Measurements from ENCODE around the gene TAF5L.
"Not testable (repeated sequence)": the region's sequence is repeated elsewhere in the genome, so short reads cannot be mapped to it uniquely, and the experiment has no call there.

Gene TAF5L

DNA sequence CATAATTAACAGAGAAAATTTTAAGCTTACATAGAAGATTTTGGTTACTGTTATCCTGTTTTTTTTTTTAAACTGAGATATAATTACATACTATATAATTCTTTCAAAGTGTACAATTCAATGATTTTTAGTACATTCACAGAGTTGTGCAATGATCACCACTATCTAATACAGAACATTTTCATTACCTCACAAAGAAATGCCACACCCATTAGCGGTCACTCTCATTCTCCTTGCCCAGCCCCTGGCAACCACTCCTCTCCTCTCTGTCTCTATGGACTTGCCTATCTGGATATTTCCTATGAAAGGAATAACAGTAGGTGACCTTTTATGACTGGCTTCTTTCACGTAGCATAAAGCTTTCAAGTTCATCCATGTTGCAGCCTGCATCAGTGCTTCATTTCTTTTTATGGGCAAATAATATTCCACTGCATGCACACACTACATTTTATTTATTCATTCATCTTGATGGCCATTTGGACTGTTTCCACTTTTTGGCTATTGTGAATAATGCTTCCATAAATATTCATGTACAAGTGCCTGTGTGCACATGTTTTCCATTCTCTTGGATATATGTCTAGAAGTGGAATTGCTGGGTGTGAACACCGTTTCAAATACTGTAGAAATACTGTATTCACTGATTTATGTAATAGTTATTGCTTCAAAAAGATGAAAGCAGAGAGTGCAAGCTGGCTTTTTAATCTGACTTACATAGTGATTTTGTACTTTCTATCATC is 26.5 kb downstream of the TAF5L start:
- DNase-seq, result no peak

DNA sequence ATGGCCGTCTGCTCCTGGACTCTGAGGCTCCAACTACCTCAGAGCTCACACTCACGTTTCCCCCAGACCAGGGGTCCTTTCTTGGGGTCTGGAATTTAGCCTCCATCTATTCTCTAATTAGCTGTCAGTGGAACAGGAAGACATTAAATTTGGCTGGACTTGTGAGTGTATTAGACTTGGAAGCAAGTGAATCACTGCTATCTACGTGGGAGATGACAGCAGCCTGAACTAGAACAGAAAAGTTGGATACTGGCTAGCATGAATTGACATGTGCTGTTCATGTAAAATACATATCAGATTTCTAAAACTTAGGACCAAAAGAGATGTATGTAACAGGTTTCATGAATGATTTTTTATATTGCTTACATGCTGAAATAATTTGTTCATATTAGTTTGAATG is 28.0 kb downstream of the TAF5L start:
- no peak for DNase-seq

DNA sequence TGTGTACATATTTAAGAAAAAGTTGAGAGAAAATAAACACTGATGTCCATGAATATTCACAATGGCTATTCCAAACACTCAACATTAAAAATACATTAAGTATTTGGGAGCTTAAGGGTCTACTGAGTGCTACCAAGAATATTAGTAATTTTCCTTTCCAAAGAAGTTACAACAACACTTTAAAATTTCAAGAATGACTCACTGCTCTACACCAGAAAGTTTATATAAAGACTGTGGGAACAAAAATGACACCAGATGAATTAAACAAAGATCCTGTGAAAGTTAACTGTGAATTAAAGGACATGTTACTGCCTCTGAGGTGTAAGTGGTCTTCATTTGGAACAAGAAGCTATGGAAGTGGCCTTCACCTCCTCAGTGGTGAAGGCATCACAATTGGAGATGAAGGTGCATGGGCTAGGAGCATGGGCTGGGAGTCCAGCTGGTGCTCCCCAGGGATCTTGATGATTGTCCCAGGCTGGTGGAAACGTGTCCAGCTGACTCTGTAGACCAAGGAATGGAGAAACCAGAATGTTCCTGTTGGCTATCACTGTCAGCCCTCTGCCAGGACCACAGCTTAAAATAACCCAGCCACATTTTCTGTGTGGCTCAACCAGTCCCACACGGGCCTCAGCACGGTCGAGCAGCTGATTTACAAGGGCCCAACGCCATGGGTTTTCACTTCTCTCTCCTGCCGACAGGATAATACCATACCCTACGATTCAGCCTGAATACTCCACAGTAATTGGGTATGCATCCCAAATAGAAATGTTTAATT is 28.8 kb downstream of the TAF5L start:
- no peak for DNase-seq

DNA sequence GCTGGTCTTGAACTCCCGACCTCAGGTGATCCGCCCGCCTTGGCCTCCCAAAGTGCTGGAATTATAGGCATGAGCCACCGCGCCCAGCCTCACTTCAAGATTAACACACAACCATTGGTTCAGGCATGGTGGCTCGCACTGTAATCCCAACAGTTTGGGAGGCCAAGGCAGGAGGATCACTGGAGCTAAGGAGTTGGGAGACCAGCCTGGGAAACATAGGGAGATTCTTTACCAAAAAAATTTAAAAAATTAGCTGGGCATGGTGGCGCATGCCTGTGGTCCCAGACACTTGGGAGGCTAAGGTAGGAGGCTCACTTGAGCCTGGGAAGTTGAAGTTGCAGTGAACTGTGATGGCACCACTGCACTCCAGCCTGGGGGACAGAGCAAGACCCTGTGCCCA is 30.0 kb downstream of the TAF5L start:
- not testable (repeated sequence) for DNase-seq

DNA sequence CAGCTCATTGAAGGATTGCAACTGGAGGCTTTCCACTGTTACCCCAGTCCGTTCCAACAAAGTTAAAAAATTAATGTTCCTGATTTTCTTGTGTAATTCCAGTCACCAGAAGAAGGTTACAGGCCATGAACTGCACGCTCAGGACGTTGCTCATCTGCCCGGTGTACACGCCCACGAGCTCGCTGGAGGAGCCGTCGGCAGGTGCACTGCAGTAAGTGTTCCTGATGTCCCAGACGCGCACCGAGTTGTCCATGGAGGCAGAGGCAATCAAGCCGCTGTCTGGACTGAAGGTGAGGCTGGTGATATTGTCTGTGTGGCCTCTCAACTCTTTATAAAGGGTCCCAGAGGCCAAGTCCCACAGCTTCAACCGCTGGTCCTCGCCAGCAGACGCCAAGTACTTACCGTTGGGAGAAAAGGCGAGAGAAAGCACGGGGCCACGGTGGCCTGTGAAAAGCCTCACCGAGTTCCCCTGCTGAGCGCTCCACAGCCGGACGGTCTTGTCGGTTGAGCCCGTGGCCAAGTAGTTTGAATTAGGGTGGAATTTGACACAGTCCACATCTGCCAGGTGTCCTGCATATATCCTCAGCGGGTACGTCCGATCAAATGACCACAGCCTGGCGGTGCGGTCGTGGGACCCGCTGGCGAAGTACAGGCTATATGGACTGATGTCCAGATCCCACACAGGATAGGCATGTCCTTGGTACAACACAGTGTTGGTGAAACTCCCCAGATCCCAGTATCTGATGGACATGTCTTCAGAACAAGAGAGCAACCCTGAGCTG is 31.5 kb downstream of the TAF5L start:
- DNase-seq, result no peak

DNA sequence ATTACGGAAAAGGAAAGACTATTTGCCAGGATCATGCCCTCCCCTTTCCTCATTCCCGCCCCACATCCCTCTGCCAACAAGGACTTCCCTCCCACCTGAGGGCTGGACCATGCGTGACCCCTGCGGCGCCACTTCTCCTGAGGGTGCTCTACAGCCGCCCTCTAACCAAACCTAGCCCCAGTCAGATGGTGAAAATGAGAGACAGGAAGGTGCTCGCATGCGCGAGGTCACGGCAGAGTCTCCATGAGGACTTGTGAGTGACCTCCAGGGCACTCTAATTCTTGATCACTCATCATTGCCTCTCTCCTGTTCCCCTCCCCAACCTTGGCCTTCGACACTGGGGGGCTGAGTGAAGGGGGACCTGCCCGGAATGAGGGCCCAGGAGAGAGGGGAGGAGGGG is 32.1 kb downstream of the TAF5L start:
- DNase-seq, result no peak

DNA sequence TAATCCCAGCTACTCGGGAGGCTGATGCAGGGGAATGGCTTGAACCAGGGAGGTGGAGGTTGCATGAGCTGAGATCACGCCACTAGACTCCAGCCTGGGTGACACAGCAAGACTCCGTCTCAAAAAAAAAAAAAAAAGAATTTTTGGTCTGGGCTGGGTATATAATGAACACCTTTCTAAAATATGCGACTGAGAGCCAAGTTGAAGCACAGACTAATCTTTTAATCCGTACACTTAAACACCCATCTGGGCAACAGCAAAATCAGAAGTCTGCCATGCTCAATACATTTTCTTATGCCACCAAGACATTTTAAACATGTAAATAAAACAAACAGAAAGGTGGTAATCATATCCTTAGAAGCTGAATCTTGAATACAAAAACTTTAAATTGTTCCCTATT is 35.8 kb downstream of the TAF5L start:
- no peak for DNase-seq

DNA sequence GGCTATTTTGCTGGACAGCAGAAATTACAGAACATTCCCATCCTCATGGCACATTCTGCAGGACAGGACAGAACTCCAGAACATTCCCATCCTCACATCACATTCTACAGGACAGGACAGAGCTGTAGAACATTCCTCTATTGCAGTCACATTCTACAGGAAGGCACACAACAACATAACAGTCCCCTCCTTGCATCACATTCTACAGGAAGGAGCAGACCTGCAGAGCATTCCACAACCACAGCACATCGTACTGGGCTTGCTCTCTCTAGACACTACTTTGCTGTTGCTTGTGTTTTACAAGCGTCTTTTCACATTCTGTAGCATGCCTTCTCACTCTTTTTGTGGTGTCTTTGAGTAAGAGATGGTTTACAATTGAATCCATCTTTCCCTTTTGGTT is 40.6 kb downstream of the TAF5L start:
- no peak for DNase-seq

DNA sequence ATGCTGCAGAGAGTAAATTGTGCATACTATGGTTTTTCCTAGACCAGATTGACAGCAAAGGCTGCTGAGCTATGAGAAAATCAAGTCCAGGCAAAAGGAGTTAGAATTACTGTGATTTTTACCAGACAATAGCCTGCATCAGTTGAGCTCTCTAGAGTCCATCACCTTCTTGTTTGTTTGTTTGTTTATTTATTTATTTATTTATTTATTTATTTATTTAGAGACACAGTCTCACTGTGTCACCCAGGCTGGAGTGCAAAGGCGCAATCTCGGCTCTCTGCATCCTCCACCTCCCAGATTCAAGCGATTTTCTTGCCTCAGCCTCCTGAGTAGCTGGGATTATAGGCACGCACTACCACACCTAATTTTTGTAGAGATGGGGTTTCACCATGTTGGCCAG is 43.2 kb downstream of the TAF5L start:
- no peak for DNase-seq

DNA sequence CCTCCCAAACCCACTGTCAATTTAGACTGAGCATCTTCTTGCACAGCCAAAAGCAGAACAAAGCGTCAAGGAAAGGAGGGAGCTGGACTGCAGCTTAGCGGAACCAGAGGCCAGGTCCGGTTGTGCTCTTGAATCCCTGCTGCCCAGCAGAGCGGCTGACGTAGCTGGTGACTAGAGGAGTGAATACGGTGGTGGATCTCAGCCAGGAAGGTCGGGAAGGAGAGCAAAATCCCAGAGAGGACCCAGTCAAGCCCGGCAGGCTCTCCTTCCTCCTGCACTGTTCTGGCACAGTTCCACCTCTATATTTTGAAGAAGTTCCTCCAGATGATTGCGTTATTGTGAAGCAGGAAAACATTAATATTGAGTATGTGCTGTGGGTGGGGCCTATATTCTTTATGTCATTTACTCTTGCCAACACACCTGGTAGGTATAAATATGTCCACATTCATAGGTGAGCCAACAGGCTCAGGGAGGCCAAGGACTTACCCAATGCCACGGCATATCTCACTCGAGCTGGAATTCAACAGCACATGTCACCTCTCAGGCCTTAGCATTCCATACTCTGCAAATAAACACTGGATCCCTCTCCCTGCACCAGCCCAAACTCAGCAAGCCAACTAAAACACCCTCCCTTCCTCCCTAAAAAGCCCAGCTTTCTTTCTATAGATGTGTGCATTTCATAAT is 43.8 kb downstream of the TAF5L start:
- peak; percentile 90 for DNase-seq

DNA sequence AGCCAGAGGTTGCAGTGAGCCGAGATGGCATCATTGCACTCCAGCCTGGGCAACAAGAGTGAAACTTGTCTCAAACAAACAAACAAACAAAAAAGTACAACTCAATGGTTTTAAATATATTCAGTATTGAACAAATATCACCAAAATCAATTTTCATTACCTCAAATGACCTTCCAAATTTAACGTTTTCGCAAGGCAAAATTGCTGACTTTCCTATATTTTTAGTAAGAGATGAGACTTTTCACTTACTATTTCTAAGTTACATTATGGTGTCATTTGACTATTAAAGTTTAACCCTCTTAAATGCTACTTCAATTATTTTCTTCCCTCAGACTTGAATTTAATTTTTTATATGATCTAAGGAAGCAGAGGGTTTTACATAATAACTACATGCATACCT is 44.4 kb downstream of the TAF5L start:
- DNase-seq, result no peak

DNA sequence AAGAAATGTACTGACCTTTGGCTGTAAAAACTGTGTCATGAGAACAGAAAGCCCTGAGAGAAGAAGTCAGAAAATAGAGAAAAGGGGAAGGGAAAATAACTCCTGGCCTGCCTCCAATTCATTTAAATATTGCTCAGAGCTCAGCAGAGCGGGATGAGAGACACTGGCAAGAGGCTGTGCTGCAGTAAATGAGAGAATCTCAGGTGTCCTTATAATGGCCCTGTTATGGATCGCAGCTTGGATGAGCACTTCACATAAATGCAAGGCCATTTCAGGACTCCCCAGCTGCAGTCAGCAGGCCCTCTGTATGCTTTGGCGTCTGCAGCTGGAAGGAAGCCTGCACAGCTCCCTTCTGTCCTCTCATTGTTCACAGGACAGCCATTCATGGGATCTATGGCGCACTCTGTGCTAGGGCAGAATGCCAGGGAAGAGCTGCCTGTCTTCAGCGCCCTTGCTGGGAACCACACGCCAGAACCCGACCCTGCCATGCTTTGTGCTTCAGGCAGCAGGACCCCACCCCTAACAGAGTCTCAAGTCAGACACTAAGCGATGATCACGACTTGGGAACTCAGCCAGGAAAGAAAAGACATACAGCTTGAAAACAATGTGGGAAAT is 46.8 kb downstream of the TAF5L start:
- peak; percentile 83 for DNase-seq

DNA sequence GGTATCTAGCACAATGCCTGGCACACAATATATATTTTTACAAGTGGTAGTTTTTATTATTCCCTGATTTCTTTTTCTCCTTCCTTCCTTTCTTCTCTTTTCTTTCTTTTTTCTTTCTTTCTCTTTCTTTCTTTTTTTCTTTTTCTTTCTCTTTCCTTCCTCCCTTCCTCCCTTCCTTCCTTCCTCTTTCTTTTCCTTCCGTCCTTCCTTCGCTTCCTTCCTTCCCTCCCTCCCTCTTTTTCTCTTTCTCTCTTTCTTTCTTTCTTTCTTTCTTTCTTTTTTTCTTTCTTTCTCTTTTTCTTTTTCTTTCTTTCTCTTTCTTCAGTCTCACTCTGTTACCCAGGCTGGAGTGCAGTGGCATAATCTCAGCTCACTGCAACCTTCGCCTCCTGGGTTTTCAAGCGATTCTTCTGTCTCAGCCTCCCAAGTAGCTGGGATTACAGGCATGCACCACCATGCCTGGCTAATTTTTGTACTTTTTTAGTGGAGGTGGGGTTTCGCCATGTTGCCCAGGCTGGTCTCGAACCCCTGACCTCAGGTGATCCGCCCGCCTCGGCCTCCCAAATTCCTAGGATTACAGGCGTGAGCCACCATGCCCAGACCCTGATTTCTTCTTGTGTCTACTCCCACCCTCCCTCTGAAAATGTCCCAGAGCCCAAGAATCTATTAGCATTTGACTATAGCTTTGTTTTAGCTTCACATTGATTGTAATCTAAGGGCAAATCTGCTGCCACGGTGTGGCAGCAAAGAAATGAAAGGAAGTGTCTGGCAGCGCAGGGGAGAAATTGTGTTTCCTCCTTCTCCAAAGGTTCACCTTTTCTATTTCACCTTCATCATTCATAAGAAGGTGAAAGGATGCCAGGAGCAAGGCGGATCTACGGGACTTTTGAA is 47.5 kb downstream of the TAF5L start:
- no peak for DNase-seq

DNA sequence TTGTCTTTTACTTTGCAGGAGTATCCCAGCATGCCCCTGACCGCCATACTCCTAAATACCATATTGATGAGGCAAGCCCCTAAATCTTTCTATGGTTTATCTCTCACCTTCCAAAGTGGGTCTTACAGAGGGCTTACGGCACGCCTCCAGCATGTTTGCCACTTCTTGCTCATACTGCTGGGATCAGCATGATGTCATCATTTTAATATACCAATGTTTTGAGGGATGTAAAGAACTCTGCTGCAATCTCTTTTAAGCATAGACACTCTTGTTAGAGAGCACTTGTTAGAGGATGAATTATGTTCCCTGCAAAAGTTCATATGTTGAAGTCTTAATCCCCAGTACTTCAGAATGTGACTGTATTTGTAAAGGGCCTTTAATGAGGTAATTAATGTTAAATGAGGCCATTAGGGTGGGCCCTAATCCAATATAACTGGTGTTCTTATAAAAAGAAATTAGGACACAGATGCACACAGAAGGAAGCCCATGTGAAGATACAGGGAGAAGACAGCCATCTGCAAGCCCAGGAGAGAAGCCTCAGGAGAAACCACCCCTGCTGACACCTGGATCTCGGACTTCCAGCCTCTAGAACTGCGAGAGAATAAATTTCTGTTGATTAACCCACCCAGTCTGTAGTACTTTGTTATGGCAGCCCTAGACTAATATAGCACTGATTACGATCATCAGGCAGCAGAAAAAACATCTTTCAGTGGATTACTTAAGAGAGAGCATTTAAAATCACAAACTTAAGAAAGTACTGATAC is 51.1 kb downstream of the TAF5L start:
- DNase-seq, result no peak

DNA sequence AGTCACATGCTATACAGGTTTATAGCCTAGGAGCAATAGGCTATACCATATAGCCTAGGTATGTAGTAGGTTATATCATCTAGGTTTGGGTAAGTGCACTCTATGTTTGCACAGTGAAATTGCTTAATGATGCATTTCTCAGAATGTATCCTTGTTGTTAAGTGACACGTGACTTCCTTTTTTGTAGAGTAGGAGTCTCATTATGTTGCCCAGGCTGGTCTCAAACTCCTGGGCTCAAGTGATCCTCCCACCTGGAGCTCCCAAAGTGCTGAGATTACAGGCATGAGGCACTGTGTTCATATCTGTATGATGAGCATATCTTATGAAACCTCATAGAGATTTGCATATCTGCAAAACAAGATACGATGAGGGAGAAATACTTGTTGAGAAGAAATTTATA is 53.6 kb downstream of the TAF5L start:
- DNase-seq, result peak; percentile 35

DNA sequence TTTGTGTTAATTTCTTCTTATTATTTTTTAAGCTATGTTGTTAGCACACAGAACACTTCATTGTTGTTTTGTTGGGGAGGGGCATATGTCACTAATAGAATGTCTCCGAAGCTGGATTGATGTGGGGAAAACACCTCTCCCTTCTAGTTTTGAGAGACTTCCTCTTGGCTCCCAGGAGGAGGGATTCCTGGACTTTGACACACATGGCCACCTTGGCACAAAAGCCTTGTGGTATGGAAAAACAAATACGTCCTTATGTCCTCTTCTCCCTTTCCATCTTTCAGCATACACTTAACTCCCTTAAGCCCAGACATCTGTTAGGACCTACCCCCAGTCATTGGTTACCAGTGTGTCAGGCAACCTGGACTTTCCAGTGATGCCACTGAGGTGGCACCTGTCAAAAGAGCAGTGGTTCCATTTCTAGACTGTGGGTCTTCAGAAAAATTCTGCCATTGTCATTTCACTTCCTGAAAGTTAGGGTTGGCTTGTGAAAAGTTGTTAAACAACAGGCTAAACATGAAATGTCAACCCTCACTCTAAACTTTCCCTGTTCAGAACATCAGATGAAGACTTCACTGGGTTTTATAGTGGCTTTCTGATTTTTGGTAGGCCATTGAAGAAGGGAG is 54.9 kb downstream of the TAF5L start:
- peak; percentile 57 for DNase-seq

DNA sequence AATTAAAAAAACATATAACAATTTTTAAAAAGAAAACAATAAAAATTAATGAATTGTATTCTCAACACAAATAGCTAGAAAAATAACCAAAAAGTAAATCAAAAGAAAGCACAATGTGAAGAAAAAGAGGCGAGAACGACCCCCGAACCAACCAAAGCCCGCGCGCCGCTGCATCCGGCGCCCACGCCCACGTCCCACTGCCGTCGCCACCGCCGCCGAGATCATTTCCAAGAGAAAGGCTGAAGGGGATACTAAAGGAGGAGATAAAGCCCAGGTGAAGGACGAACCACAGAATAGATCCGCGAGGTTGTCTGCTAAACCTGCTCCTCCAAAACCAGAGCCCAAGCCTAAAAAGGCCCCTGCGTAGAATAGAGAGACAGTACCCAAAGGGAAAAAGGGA is 55.6 kb downstream of the TAF5L start:
- DNase-seq, result no peak

DNA sequence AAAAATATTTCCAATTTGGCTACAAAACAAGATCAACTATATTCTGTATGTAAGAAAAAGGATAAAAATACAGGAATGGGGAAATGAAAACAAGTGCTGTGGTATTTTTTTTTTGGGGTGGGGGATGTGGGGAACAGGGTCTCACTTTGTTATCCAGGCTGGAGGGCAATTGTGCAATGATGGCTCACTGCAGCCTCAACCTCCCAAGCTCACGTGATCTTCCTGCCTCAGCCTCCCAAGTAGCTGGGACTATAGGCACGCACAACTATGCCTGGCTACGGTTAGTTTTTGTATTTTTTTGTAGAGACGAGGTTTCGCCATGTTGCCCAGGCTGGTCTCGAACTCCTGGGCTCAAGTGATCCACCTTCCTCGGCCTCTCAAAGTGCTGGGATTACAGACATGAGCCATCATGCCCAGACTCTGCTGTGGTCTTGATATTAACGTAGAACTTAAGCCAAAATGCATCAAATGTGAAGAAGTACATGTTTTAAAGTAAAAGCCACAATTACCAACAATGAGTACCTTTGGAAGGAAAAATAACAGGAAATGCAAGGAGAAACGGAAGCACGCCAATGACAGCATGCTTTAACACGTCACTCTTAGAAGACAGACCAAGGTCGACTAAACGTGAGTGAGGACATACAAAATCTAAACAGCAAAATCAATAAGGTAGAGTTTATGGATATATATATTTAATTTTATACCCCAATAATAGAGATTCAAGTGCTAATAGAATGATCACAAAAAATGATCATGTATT is 58.6 kb downstream of the TAF5L start:
- no peak for DNase-seq

DNA sequence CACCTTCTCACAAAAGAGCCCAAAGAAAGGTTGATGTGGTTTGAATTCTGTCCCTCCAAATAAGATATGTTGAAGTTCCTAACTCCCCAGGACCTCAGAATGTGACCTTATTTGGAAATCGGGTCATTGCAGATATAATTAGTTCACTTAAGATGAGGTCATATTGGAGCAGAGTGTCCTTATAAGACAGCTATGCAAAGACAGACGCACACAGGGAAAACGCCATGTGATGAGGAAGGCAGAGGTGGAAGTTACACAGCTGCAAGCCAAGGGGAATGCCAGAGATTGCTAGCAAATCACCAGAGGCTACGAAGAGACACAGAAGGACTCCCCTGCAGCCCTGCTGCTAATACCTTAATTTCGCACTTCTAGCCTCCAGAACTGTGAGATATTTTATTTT is 62.2 kb downstream of the TAF5L start:
- peak; percentile 16 for DNase-seq

DNA sequence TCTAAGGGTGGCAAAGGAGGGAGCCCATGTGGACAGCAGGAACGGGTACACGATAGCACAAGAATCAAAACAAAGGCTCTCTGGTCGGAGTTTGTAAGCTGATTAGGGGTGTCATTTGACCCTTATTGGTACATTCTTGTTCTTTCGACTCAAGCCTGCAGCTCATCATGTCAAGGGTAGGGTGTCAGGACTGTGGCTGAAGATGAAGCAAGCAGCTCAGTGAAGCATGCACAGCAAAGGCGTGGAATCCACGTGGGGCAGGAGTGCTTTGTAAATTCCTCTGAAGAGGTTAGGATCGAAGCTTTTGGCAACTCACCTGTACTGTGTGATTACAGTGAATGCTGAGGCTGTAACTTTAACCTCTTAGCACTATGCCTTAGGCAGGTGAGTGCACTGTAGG is 62.7 kb downstream of the TAF5L start:
- DNase-seq, result peak; percentile 55

All from NCI-H2029 treated with DMSO at 0.1 percent for 48 hours (cell line).